Measurements from ENCODE around the gene INTS6.

- no peak for TF ChIP-seq CTCF (IDR thresholded peaks at IDR 0.05)
- no peak for TF ChIP-seq POLR2A (IDR thresholded peaks at IDR 0.05)
These were observed 82.0 kb downstream of the INTS6 start for GRCh38 chr13:51370811-51371210.
